Measurements from ENCODE around the gene TRMU. TPM values are rescaled to one million over a fixed set of nuclear protein-coding genes. Genes with fewer than 3 reads are reported as not detected.

Gene TRMU
- total and polyA plus RNA-seq, 8 donors = 15.0 to 58.0 (median 23.4) TPM

GRCh38 chr22:46287873-46288751 is 47.4 kb upstream of the TRMU start:
- Histone ChIP-seq H3K36me3 (peaks cover 0 to 35% (median 7%) of the 10 kb centered on the region in 3 donors), H3K4me1 (peaks cover 0 to 15% (median 8%) of the 10 kb centered on the region in 3 donors), H3K4me3 (no peak overlapping the region), H3K9me3 (no peaks in the 10 kb centered on the region), H3K27ac (peak overlapping the region; percentile 31 to 52 (median 49)), H3K27me3 (no peaks in the 10 kb centered on the region)
- TF ChIP-seq CTCF (IDR thresholded peaks at IDR 0.05) = no peak
- intact Hi-C loops (cut with DNase I) = no loop called here
- no peak for FAIRE-seq
- peak in 3 of 4 donors; percentile 6 to 32 (median 6) for ATAC-seq
- WGBS, 2 donors = 78 to 83% methylated on average over 24 of the region's 24 CpGs
- no peak for DNase-seq

GRCh38 chr22:46288846-46289243 is 46.7 kb upstream of the TRMU start:
- TF ChIP-seq CTCF (IDR thresholded peaks at IDR 0.05) = no peak

GRCh38 chr22:46289244-46289891 is 46.1 kb upstream of the TRMU start:
- WGBS, 2 donors = 85 to 88% methylated on average over 33 of the region's 33 CpGs
- DNase-seq (peak in 1 of 6 donors; percentile 41), ATAC-seq (no peak), FAIRE-seq (no peak)
- H3K27ac ChIP-seq = no peak overlapping the region
- intact Hi-C loops (cut with DNase I) = no loop called here
- H3K4me1 ChIP-seq = peaks cover 0 to 15% (median 8%) of the 10 kb centered on the region in 3 donors
- H3K27me3 ChIP-seq = no peaks in the 10 kb centered on the region
- no peaks in the 10 kb centered on the region for H3K9me3 ChIP-seq
- H3K36me3 ChIP-seq = peaks cover 0 to 30% (median 5%) of the 10 kb centered on the region in 3 donors
- no peak for TF ChIP-seq CTCF (IDR thresholded peaks at IDR 0.05)
- no peak overlapping the region for H3K4me3 ChIP-seq

More at GRCh38 chr22:46288846-46289243, 46.7 kb upstream of the TRMU start:
- FAIRE-seq = no peak
- Histone ChIP-seq H3K9me3 (no peaks in the 10 kb centered on the region), H3K27ac (no peak overlapping the region), H3K4me1 (peaks cover 0 to 15% (median 8%) of the 10 kb centered on the region in 3 donors), H3K27me3 (no peaks in the 10 kb centered on the region), H3K36me3 (peaks cover 0 to 35% (median 5%) of the 10 kb centered on the region in 3 donors), H3K4me3 (no peak overlapping the region)
- 80 to 85% methylated on average over 7 of the region's 7 CpGs for WGBS, 2 donors
- intact Hi-C loops (cut with DNase I) = no loop called here
- DNase-seq = no peak
- no peak for ATAC-seq

DNA sequence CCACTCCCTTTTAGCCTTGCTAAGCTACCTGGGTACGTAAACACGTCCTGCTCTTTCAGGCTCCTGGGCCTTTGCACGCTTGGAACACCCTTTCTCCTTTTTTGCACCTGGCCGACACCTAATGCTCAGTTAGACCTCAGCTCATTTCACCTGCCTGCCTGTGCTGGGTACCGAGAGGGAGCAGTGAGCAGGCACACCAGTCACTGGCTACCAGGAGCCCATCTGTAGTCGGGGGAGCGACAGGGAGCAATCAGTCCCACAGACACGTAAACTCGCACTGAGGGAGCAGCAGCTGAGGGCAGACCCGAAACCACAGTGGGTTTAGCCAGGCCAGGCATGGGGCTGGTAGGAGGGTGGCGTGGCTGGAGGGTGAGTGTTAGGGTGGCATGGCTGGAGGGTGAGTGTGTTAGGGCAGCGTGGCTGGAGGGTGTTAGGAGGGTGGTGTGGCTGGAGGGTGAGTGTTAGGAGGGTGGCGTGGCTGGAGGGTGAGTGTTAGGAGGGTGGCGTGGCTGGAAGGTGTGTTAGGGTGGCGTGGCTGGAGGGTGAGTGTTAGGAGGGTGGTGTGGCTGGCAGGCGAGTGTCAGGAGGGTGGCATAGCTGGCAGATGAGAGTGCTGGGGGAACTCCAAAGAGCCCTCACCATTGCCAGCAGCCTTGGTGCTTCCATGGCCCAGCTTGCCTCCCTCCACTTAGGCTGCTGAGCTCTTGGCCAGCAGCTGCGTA is 45.2 kb upstream of the TRMU start:
- H3K4me3 ChIP-seq = no peak overlapping the region
- no peak for TF ChIP-seq CTCF (IDR thresholded peaks at IDR 0.05)
- no peak overlapping the region for H3K27ac ChIP-seq
- WGBS, 2 donors = 92 to 97% methylated on average over 17 of the region's 17 CpGs
- peak in 1 of 6 donors; percentile 28 for DNase-seq
- no peaks in the 10 kb centered on the region for H3K9me3 ChIP-seq
- no peaks in the 10 kb centered on the region for H3K27me3 ChIP-seq
- ATAC-seq = no peak
- intact Hi-C loops (cut with DNase I) = no loop called here
- peaks cover 0 to 15% (median 8%) of the 10 kb centered on the region in 3 donors for H3K4me1 ChIP-seq
- peaks cover 0 to 20% (median under 1%) of the 10 kb centered on the region in 3 donors for H3K36me3 ChIP-seq
- FAIRE-seq = no peak

Measured in pancreas (tissue), 10 donors.